Raji (cell line): Measurements from ENCODE around the gene CPNE5.

Experiments
- POLR2A ChIP-seq: IDR thresholded peaks from 2 replicates; pipeline ENCODE4 v1.6.1; 2011; ENCODE audit warnings: low read depth, low read length, control low read depth; ENCODE audit not compliant: insufficient read depth

Gene CPNE5

DNA sequence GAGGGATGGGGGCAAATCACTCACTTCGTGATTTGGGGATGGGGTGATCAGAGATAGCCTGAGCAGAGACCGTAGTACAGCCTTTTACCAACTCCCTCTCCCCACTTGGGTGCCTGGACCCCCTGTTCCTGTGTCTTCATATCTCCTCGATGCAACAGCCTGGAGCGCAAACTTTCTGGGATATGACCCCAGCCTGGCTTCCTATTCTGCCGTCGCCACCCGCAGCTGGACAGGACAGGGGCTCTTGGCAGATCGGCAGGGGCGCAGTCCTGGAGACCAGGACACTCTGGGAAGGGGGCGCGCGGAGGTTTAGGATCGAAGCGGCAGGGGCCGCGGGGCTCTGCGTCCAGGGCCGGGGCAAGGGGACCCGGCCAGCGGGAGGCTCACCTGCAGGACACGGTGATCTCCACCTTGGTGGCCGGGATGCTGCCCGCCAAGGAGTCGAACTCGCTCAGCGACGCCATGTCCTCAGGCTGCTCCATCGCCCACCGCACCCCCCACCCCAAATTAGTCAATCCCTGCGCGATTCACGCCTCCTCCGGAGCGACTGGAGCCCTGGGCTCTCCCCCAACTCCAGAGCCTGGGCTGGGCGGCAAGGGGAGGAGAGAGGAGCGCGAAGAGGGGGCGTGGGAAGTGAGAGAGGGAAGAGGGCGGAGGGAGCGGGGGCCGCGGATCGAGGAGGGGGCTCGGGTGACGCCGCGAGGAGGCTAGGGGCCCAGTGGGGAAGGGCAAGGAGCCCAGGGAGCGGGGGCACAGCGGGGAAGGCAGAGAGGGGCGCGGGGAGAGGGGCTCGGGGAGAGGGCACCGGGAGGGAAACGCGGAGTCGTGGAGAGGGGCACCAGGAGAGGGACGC lies at the start of gene CPNE5:
Gene CPNE5, minus strand, starts transcription at position 549 of the 853 bp plus-strand sequence. Its CDS starts 67 bp downstream, at position 482.
- TF ChIP-seq POLR2A = no peak

GRCh38 chr6:36888115-36888643 lies 48.9 kb upstream of the CPNE5 start:
- TF ChIP-seq POLR2A = no peak

DNA sequence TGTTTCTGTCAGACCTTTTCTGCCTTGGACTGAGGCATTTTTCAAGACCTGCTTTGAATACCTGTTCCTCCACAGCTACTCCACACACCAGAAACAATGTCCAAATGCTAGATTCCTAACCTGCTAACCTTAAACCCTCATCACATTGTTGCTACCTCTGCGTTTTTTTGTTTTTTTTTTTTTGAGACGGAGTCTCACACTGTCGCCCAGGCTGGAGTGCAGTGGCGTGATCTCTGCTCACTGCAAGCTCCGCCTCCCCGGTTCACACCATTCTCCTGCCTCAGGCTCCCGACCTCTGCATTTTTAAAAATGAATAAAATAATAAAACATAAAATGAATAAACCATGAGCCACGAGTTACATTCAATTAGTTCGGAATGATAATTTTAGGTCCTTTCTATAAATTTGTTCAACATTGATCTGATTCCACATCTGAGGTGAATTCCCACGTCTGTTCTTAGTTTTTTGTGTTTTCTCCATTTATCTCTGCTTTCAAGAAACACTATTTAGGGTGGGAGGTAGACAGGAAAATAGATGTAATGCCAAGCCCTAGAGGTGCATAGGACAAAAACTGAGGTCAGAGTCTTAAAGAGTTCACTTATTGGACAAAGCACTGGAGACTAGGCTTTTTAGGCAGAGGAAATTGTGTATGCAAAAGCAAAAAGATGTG lies 47.8 kb upstream of the CPNE5 start:
- TF ChIP-seq POLR2A = no peak

DNA sequence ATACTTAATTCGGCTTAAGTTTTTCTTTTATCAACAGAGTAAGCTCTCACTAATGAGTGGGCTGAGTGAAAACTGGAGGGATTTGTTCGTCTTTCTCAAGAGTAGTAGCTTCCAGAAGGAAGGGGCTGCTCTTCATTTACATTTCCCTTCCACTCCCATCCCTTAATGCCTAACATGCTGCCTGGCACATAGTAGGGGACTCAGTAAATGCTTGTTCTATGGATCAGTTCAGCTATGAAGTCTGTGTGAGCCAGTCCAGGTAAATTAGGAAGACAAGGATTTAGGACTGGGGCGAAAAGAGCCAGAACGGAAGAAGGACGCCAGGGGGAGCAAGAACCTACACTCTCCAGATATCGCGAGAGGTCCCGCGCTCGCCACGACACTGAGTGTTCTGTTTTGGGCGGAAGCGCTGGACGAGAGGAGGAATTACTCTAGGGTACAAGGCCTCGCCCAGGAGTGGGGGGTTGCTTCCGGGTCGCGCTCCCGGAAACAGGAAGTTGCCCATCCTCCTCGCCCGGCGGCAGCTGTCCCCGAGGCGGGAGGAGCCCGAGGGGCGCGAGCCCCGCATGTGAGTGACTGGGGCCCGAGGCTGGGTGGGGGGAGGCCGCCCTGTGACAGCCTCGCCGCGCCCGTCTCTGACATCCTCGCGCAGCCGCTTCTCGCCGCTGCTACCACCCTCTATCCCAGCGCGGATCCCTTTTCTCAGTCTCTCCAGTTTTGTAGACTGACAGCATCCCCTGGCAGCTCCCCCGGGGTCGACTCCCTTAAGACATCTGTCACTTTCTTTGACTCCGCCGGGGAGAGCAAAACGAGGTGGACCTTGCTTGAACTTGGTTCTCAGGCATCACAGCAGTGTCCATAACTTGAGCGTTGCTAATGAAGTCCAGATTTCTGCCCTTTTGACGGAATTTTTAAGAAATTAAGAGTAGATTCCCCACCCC lies 46.5 kb upstream of the CPNE5 start, which contains the start of gene C6orf89:
Gene C6orf89, plus strand, starts transcription at position 492 of the 941 bp plus-strand sequence. CDS start 13,493 bp downstream, outside the sequence.
- TF ChIP-seq POLR2A = peak; percentile 82

DNA sequence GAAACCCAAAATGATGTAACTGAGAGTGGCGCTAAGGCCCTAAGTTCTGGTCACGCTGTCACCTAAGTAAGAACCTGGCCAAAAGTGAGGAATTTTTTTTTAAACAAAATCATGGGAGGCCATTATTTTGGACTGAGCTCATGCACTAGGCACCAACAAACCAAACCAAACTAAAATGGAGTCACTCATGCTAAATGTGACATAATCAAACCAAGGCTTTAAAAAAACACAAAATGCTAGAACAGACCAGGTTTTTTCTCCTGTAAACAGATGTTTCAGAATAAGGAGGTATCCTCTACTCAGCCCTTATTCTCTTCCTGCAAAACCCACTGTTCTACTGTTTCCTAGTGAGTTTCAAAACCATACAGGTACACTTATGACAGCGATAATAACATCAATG lies 45.4 kb upstream of the CPNE5 start:
- no peak for TF ChIP-seq POLR2A

GRCh38 chr6:36875250-36875633 lies 36.0 kb upstream of the CPNE5 start:
- TF ChIP-seq POLR2A = no peak

DNA sequence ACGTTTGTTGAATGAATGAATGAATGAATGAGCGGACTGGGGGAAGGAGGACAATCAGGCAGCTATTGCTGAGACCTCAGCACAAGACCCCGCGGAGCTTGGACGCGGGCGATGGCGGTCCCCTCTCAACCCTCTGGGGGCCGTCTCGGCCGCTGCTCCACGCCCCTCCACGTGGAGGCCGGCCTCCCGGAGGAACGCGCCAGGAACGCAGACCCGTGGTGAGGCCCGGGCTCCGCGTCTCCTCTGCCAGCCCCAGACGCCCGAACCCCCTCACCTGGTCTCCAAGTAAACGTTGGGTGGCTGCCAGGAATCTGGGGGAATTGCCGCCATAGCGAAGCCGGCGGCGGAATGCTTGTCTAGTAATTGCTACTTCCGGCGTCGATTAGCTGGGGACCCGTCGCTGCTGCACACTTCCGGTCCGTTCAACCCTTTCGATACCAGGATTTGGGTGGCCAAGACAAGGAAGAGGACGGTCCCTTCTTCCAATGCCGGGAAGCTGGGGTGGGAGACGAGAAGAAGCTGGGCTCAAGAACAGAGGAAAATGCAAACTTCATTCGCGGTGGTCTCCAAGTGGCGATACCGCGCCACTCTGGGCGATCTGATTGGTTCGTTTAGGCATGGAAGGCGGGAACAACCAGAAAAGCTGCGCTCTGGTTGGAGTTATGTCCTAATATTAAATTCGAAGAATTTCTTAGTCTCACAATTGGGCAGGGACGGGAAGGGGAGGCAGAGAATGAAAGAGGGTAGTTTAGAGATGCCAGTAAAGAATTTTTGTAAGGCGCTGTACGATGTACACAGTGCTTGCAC lies 35.4 kb upstream of the CPNE5 start, which contains the start of gene PPIL1:
Gene PPIL1, minus strand, starts transcription at position 361 of the 807 bp plus-strand sequence. Its CDS starts 31 bp downstream, at position 330.
- TF ChIP-seq POLR2A = peak; percentile 65

- no peak for TF ChIP-seq POLR2A
Measured at GRCh38 chr6:36873612-36874442, 34.6 kb upstream of the CPNE5 start.

- TF ChIP-seq POLR2A = no peak
Measured at GRCh38 chr6:36873115-36873514, 33.9 kb upstream of the CPNE5 start.

DNA sequence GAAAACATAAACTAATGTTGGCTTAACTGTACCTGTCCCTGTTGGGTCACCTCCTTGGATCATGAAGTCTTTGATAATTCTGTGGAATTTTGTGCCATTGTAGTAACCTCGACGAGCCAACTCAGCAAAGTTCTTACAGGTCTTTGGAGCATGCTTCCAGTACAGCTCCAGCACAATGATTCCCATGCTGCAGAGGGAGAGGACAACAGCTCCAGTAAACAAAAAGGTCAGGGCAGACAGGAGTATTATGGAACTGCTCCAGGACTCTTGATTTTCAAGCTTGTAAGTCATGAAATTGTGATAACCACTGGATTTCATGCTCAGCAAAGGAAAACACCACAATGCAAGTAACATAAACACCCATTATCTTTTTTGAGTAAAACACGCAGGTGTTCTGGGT lies 32.4 kb upstream of the CPNE5 start:
- TF ChIP-seq POLR2A = no peak

DNA sequence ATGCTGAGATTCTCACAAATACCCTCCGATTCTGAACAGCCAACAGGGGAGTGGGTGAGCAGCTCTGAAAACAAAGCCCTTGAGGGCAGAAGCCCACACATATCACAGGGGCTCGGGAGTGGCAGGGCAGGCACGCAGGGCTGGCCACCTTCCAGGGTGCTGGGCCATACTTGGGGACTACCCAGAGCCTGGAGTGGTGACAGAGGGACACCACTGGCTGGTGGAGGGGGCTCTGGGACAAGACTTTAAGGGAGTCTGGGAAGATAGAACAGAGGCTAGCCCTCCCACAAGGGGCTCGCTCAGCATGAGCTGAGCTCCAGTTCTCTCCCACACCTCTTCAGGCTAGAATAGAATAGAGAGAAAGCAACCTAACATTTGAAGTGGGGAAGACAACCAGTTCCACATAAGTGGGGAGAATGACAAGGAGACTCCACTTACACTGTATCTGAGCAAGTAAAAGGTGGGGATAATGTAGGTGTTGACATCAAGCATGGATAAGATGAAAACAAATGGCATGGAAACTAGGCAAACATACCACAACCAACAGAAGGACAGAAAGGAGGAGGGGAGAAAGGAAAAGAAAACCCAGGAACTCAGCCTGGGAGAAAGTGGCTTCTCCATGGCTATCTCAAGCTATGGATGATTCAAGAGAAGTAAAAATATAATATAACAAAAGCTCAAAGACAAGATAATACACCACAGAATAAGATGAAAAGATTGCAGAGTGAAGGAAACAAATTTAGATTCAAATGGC lies 28.4 kb upstream of the CPNE5 start:
- no peak for TF ChIP-seq POLR2A

GRCh38 chr6:36865835-36866234 lies 26.6 kb upstream of the CPNE5 start:
- TF ChIP-seq POLR2A = no peak
